Neural cell (in vitro differentiated cells): ENCODE measurements around the gene IL12RB1. TPM values are rescaled to one million over a fixed set of nuclear protein-coding genes. Genes with fewer than 3 reads are reported as not detected.

Source experiments
- H2AFZ ChIP-seq: fragments of 200-600, 300-800 bp; sonication (generic), shearing (Covaris generic); 2 replicates; pipeline ENCODE4 v1.6.0; 2014; ENCODE audit warnings: low read depth, mild to moderate bottlenecking, antibody characterized with exemption, low read length, moderate library complexity
- H3F3A ChIP-seq: fragments of 200-600 bp; shearing (Covaris generic); 2 replicates; pipeline ENCODE4 v1.6.1; 2016; ENCODE audit warnings: mild to moderate bottlenecking, moderate library complexity, mixed read lengths, antibody characterized with exemption, low read length; ENCODE audit not compliant: insufficient read depth, poor library complexity, severe bottlenecking
- H3K27ac ChIP-seq: fragments of 200-600, 300-800 bp; sonication (generic), shearing (Covaris generic); 2 replicates; pipeline ENCODE4 v1.5.1; 2014; ENCODE audit warnings: mild to moderate bottlenecking, low read length, moderate library complexity
- H3K27me3 ChIP-seq: fragments of 300-800, 200-600 bp; sonication (generic), shearing (Covaris generic); 2 replicates; pipeline ENCODE4 v1.6.0; 2014; ENCODE audit warnings: mild to moderate bottlenecking, low read depth, low read length, moderate library complexity; ENCODE audit not compliant: insufficient read depth
- H3K36me3 ChIP-seq: fragments of 300-800, 200-600 bp; sonication (generic), shearing (Covaris generic); 2 replicates; pipeline ENCODE4 v1.5.1; 2014; ENCODE audit warnings: mild to moderate bottlenecking, antibody characterized with exemption, low read length, moderate library complexity; ENCODE audit not compliant: insufficient read depth
- H3K4me2 ChIP-seq: fragments of 300-800, 200-600 bp; sonication (generic), shearing (Covaris generic); 2 replicates; pipeline ENCODE4 v1.6.0; 2014; ENCODE audit warnings: mild to moderate bottlenecking, low read length
- H3K4me3 ChIP-seq: fragments of 300-800, 200-600 bp; sonication (generic), shearing (Covaris generic); 2 replicates; pipeline ENCODE4 v1.5.1; 2014; ENCODE audit warnings: mild to moderate bottlenecking, low read length, moderate library complexity
- H3K79me2 ChIP-seq: fragments of 200-600 bp; shearing (Covaris generic); replicated peaks from 2 replicates; pipeline ENCODE4 v1.6.0; 2014; ENCODE audit warnings: mild to moderate bottlenecking, low read length, moderate library complexity; ENCODE audit not compliant: insufficient read depth
- H3K9ac ChIP-seq: fragments of 300-800, 200-600 bp; sonication (generic), shearing (Covaris generic); 2 replicates; pipeline ENCODE4 v1.6.1; 2016; ENCODE audit warnings: mild to moderate bottlenecking, low read length, mixed read lengths
- H3K9me2 ChIP-seq: fragments of 200-600 bp; shearing (Covaris generic); 2 replicates; pipeline ENCODE4 v1.6.1; 2016; ENCODE audit warnings: mild to moderate bottlenecking, low read length, mixed read lengths; ENCODE audit not compliant: insufficient read depth
- H3K9me3 ChIP-seq: fragments of 200-600, 300-800 bp; sonication (generic), shearing (Covaris generic); 2 replicates; pipeline ENCODE4 v1.6.1; 2016; ENCODE audit warnings: mild to moderate bottlenecking, mixed run types, low read length, moderate library complexity, mixed read lengths
- H4K20me1 ChIP-seq: fragments of 200-600 bp; shearing (Covaris generic); 2 replicates; pipeline ENCODE4 v1.6.1; 2016; ENCODE audit warnings: mild to moderate bottlenecking, mixed run types; ENCODE audit not compliant: insufficient read depth
- EP300 ChIP-seq: fragments of 450-650 bp; conservative IDR thresholded peaks from 2 replicates; pipeline ENCODE4 v1.6.1; 2014; ENCODE audit warnings: antibody characterized with exemption, mild to moderate bottlenecking, moderate library complexity; ENCODE audit not compliant: poor library complexity, severe bottlenecking
- EZH2 ChIP-seq: fragments of 200-600, 300-800 bp; shearing (Covaris generic), sonication (generic); IDR thresholded peaks from 2 replicates; pipeline ENCODE4 v1.6.1; 2014; ENCODE audit warnings: antibody characterized with exemption, low read length, borderline replicate concordance, mild to moderate bottlenecking; ENCODE audit not compliant: insufficient read depth, poor library complexity, severe bottlenecking
- MXI1 ChIP-seq: fragments of 450-650 bp; conservative IDR thresholded peaks from 2 replicates; pipeline ENCODE4 v1.6.1; 2014; ENCODE audit warnings: antibody characterized with exemption, mild to moderate bottlenecking; ENCODE audit not compliant: poor library complexity, severe bottlenecking
- POLR2AphosphoS5 ChIP-seq: IDR thresholded peaks from 2 replicates; pipeline ENCODE4 v1.6.1; 2012
- RAD21 ChIP-seq: fragments of 450-650 bp; conservative IDR thresholded peaks from 2 replicates; pipeline ENCODE4 v1.6.1; 2014; ENCODE audit warnings: antibody characterized with exemption, mild to moderate bottlenecking, moderate library complexity
- SMC3 ChIP-seq: fragments of 450-650 bp; conservative IDR thresholded peaks from 2 replicates; pipeline ENCODE4 v1.6.1; 2014; ENCODE audit warnings: antibody characterized with exemption, mild to moderate bottlenecking, moderate library complexity; ENCODE audit not compliant: poor library complexity
- TAF1 ChIP-seq: IDR thresholded peaks from 2 replicates; pipeline ENCODE4 v1.6.1; 2012; ENCODE audit warnings: low read depth
- polyA plus RNA-seq: library from polyadenylated mRNA; depleted of rRNA; stranded (reverse); fragments of >200 nt; gene quantifications from 2 replicates; pipeline ENCODE4 v1.2.3, GENCODE V29; 2014
- TF ChIP-seq, protein P1 (sequence below): IDR thresholded peaks from 2 replicates; pipeline ENCODE4 v1.6.1; 2012; ENCODE audit warnings: borderline replicate concordance
- TF ChIP-seq, protein P2 (sequence below): fragments of 450-650 bp; IDR thresholded peaks from 2 replicates; pipeline ENCODE4 v1.5.1; 2014; ENCODE audit warnings: antibody characterized with exemption, mild to moderate bottlenecking, moderate library complexity; ENCODE audit not compliant: poor library complexity, severe bottlenecking

The IL12RB1 gene
- polyA plus RNA-seq, 1 donor from 2014 or later, result not detected

DNA sequence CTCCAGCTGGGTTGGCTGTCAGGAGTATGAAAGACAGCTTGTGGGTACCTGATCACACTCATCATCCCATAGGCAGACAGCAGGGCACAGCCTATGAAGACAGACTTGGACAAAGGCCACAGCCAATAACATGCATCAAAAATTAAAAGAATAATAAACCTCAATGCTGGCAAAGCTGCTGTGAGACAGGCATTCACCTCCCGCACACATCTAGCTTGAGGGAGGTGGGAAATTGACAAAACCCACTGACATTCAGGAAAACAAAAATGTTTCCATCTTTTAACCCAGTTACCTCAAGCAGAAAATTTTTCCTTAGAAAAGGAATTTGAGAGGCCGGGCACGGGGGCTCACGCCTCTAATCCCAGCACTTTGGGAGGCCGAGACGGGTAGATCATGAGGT, 14.4 kb downstream of the IL12RB1 start:
- Histone ChIP-seq H4K20me1 (no peaks in the 10 kb centered on the region), H3K36me3 (no peaks in the 10 kb centered on the region), H3K9me2 (no peaks in the 10 kb centered on the region), H3K27ac (no peak overlapping the region), H3K27me3 (no peaks in the 10 kb centered on the region), H3K4me3 (no peak overlapping the region), H3K9ac (no peak overlapping the region), H3F3A (no peaks in the 10 kb centered on the region), H3K79me2 (no peaks in the 10 kb centered on the region), H2AFZ (no peak overlapping the region), H3K4me2 (no peak overlapping the region), H3K9me3 (no peaks in the 10 kb centered on the region)
- no peak for TF ChIP-seq SMC3
- no peak for TF ChIP-seq MXI1
- TF ChIP-seq EZH2, result no peak
- no peak for TF ChIP-seq RAD21

DNA sequence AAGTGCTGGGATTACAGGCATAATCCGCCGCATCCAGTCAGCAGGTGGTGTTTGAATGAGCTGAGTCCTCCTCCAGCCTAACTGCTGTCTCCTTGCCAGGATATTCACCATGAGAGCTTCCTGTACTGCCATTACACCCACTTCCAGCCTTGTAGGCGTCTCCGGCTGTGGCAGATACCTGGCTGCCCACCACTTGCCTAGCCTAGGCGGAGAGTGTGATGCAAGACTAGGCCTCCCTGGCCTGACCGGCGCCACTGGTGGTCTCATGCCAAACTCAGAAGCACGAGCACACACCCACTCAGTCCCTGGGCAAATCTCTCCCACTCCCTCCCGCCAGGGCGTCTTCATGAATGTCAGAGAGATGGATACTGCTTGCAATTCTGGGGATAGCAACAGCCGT, 16.6 kb downstream of the IL12RB1 start:
- Histone ChIP-seq H4K20me1 (no peaks in the 10 kb centered on the region), H2AFZ (no peak overlapping the region), H3K27me3 (no peaks in the 10 kb centered on the region), H3F3A (no peaks in the 10 kb centered on the region), H3K4me3 (no peak overlapping the region), H3K4me2 (no peak overlapping the region), H3K79me2 (no peaks in the 10 kb centered on the region), H3K27ac (no peak overlapping the region), H3K36me3 (no peaks in the 10 kb centered on the region), H3K9me2 (no peaks in the 10 kb centered on the region), H3K9me3 (no peaks in the 10 kb centered on the region), H3K9ac (no peak overlapping the region)
- TF ChIP-seq EP300 (no peak), TAF1 (no peak), SMC3 (no peak), MXI1 (no peak), RAD21 (no peak)
- TF ChIP-seq, protein P1, sequence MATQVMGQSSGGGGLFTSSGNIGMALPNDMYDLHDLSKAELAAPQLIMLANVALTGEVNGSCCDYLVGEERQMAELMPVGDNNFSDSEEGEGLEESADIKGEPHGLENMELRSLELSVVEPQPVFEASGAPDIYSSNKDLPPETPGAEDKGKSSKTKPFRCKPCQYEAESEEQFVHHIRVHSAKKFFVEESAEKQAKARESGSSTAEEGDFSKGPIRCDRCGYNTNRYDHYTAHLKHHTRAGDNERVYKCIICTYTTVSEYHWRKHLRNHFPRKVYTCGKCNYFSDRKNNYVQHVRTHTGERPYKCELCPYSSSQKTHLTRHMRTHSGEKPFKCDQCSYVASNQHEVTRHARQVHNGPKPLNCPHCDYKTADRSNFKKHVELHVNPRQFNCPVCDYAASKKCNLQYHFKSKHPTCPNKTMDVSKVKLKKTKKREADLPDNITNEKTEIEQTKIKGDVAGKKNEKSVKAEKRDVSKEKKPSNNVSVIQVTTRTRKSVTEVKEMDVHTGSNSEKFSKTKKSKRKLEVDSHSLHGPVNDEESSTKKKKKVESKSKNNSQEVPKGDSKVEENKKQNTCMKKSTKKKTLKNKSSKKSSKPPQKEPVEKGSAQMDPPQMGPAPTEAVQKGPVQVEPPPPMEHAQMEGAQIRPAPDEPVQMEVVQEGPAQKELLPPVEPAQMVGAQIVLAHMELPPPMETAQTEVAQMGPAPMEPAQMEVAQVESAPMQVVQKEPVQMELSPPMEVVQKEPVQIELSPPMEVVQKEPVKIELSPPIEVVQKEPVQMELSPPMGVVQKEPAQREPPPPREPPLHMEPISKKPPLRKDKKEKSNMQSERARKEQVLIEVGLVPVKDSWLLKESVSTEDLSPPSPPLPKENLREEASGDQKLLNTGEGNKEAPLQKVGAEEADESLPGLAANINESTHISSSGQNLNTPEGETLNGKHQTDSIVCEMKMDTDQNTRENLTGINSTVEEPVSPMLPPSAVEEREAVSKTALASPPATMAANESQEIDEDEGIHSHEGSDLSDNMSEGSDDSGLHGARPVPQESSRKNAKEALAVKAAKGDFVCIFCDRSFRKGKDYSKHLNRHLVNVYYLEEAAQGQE, result no peak
- TF ChIP-seq, protein P2, sequence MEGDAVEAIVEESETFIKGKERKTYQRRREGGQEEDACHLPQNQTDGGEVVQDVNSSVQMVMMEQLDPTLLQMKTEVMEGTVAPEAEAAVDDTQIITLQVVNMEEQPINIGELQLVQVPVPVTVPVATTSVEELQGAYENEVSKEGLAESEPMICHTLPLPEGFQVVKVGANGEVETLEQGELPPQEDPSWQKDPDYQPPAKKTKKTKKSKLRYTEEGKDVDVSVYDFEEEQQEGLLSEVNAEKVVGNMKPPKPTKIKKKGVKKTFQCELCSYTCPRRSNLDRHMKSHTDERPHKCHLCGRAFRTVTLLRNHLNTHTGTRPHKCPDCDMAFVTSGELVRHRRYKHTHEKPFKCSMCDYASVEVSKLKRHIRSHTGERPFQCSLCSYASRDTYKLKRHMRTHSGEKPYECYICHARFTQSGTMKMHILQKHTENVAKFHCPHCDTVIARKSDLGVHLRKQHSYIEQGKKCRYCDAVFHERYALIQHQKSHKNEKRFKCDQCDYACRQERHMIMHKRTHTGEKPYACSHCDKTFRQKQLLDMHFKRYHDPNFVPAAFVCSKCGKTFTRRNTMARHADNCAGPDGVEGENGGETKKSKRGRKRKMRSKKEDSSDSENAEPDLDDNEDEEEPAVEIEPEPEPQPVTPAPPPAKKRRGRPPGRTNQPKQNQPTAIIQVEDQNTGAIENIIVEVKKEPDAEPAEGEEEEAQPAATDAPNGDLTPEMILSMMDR, result no peak

DNA sequence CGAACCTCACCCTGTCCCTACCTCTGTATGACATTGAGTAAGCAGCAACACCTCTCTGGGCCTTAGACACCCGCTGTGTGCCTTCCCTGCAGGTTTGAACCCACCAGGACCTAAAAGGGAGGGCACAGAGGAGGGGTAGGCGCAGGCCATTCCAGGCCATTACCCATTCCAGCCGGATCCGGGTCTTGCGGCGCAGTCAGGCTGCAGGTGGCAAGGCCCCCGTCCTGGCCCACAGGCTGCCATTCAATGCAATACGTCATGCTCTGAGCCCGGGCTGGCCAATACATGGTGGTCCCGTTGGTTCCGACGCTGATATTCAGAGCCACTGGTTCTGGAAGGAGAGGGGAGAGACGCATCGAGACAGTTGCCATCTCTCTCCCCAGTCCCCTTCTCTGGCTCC, 17.4 kb downstream of the IL12RB1 start:
- no peak overlapping the region for H3K9ac ChIP-seq
- H3K9me3 ChIP-seq, result no peaks in the 10 kb centered on the region
- H3K79me2 ChIP-seq, result no peaks in the 10 kb centered on the region
- H3K27ac ChIP-seq, result no peak overlapping the region
- H3K36me3 ChIP-seq, result no peaks in the 10 kb centered on the region
- no peaks in the 10 kb centered on the region for H3K27me3 ChIP-seq
- no peak overlapping the region for H3K4me2 ChIP-seq
- TF ChIP-seq RAD21 (no peak), EZH2 (no peak), POLR2AphosphoS5 (no peak), MXI1 (no peak), EP300 (no peak), TAF1 (no peak), SMC3 (no peak)
- TF ChIP-seq, protein P1, result no peak
- TF ChIP-seq, protein P2, result no peak
- no peaks in the 10 kb centered on the region for H4K20me1 ChIP-seq
- no peak overlapping the region for H2AFZ ChIP-seq
- no peaks in the 10 kb centered on the region for H3F3A ChIP-seq
- H3K9me2 ChIP-seq, result no peaks in the 10 kb centered on the region
- H3K4me3 ChIP-seq, result no peak overlapping the region
